Spinal cord (tissue), 10 donors: ENCODE data around the gene CLK2. TPM values are rescaled to one million over a fixed set of nuclear protein-coding genes. Genes with fewer than 3 reads are reported as not detected.
"Not testable (repeated sequence)": the region's sequence is repeated elsewhere in the genome, so short reads cannot be mapped to it uniquely, and the experiment has no call there.

Experiments used
- DNase-seq, 6 donors: peaks; one replicate each; pipeline versions ENCODE4 v3.0.0 to v3.0.0-alpha.2; 2013 to 2015; ENCODE audit warnings: low spot score in 6 of 6, low read depth in 4 of 6
- H3K27ac ChIP-seq: one replicate; pipeline ENCODE4 v1.5.1; 2013; ENCODE audit warnings: low read depth, low read length, control low read depth
- H3K27me3 ChIP-seq: one replicate; pipeline ENCODE4 v1.6.1; 2013; ENCODE audit warnings: low read length; ENCODE audit not compliant: control insufficient read depth, insufficient read depth
- H3K36me3 ChIP-seq: one replicate; pipeline ENCODE4 v1.6.1; 2013; ENCODE audit warnings: low read length; ENCODE audit not compliant: control insufficient read depth, insufficient read depth
- H3K4me1 ChIP-seq: one replicate; pipeline ENCODE4 v1.6.1; 2013; ENCODE audit warnings: low read length; ENCODE audit not compliant: control insufficient read depth, insufficient read depth
- H3K4me3 ChIP-seq: one replicate; pipeline ENCODE4 v1.5.1; 2013; ENCODE audit warnings: low read depth, low read length, control low read depth
- H3K9me3 ChIP-seq: one replicate; pipeline ENCODE4 v1.6.1; 2013; ENCODE audit warnings: low read length; ENCODE audit not compliant: control insufficient read depth, insufficient read depth
- WGBS: methylation state at CpG from one replicate; pipeline ENCODE4 v1.1.5; 2013; ENCODE audit warnings: missing lambda C conversion rate; ENCODE audit not compliant: insufficient coverage; 5-methylcytosine and 5-hydroxymethylcytosine counted together
- polyA plus RNA-seq, 2 donors: library from polyadenylated mRNA; unstranded; fragments of 120-200 nt; gene quantifications; one replicate each; pipeline ENCODE4 v1.2.1, GENCODE V29; 2013; ENCODE audit not compliant: insufficient read length in 2 of 2
- total RNA-seq, 2 donors: library from RNA; depleted of rRNA in 1 of 2; stranded (reverse); fragments of 120-200 nt in 1 of 2; fragments of >200 nt in 1 of 2; gene quantifications; one replicate each; pipeline versions ENCODE4 v1.2.3 to v1.2.4, GENCODE V29; 2013 to 2014
- donor health status: healthy.

CLK2 gene
- total and polyA plus RNA-seq, 4 donors, result 25.2 to 61.1 (median 45.9) TPM

DNA sequence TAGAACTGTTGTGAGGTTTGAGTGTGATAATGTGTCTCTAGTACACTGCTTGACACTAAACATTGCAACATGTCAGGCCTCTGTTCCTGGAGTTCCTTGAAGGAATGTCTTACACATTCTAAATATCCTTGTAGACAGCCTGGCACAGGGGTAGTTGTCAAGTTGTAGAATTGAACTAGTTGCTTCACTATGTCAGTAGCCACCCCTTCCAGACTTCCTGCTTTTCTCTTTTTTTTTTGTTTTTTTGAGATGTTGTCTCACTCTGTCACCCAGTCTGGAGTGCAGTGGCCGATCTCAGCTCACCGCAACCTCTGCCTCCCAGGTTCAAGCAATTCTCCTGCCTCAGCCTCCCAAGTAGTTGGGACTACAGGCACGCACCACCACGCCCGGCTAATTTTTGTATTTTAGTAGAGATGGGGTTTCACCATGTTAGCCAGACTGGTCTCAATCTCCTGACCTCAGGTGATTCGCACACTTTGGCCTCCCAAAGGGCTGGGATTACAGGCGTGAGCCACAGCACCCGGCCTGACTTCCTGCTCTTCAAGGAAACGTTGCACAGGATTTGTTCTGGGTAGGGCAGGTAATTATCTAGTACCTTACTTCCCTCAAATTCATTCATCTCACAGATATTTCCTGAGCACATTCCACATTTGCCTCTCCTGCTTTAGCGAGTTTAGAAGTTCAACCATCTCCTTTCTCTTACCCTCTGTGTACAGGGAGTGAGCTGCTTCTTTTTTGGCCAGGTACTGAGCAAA lies 52.9 kb downstream of the CLK2 start:
- H3K27ac ChIP-seq, DNase-seq, H3K27me3 ChIP-seq, H3K4me3 ChIP-seq, H3K9me3 ChIP-seq: not testable (repeated sequence)
- Histone ChIP-seq H3K4me1 (peaks cover 11% of the 10 kb centered on the region), H3K36me3 (peaks cover 15% of the 10 kb centered on the region)
- WGBS, result 100% methylated on average over 3 of the region's 10 CpGs

DNA sequence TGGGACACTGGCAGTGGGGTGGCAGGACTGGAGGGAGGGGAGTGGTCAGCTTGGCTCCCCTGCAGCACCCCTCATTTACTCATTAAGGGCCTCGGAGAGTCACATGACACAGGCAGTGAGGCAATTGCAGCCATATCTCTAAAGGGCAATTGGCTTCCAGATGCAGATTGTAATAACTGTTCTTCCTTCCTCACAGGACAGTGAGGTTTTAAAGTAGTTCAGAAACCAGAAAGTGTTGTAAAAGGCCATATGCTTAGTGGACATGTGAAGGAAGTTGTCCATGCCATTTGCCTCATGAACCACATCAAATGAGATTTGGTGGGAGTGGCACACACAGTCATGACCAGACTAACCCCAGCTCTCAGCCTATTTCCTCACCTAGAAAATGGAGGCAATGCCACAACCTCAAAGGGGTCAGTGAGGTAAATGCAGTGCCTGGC lies 53.7 kb downstream of the CLK2 start:
- Histone ChIP-seq H3K27me3 (no peaks in the 10 kb centered on the region), H3K27ac (peak overlapping the region; percentile 36)
- WGBS, result 20% methylated on average over 1 of the region's 1 CpG

GRCh38 chr1:155218854-155219591 lies 54.3 kb downstream of the CLK2 start:
- DNase-seq, result peak in 3 of 6 donors; percentile 80 to 97 (median 94)
- Histone ChIP-seq H3K4me1 (peaks cover 8% of the 10 kb centered on the region), H3K27ac (peak overlapping the region; percentile 36), H3K4me3 (peak overlapping the region; percentile 11), H3K27me3 (no peaks in the 10 kb centered on the region), H3K36me3 (peaks cover 14% of the 10 kb centered on the region), H3K9me3 (no peaks in the 10 kb centered on the region)
- 22% methylated on average over 1 of the region's 7 CpGs for WGBS

More for the DNA sequence above, 53.7 kb downstream of the CLK2 start:
- Histone ChIP-seq H3K36me3 (peaks cover 17% of the 10 kb centered on the region), H3K4me1 (peaks cover 8% of the 10 kb centered on the region), H3K9me3 (no peaks in the 10 kb centered on the region), H3K4me3 (no peak overlapping the region)
- peak in 2 of 6 donors; percentile 61 to 90 for DNase-seq

DNA sequence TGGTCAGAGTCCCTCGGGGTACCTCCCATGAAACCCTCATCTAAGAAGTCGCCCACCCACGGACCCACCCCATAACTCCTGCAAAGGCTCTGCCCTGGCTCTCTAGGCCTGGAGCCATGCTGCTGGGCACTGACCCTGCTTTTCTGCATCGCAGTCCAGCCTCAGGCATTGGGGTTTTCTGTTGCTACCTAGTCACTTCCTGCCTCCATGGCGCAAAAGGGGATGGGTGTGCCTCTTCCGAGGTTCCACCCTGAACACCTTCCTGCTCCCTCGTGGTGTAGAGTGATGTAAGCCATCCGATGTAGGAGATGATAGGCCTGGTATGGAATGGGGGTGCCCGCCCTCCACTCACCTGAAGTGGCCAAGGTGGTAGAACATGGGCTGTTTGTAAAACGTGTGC lies 58.6 kb downstream of the CLK2 start:
- H3K27ac ChIP-seq, H3K4me1 ChIP-seq, H3K27me3 ChIP-seq, DNase-seq, H3K4me3 ChIP-seq, H3K9me3 ChIP-seq: not testable (repeated sequence)
- WGBS, result no CpG with 5 or more reads among the region's 10 CpGs
- H3K36me3 ChIP-seq, result peaks cover 22% of the 10 kb centered on the region

Other genes starting within 250 kb of the CLK2 start
- gene DCST2, start 239.7 kb downstream of the CLK2 start, total RNA-seq, result 1 to 10 TPM in 1 of 2 donors, under 1 TPM in 1; 0.10 to 1.0 TPM
- gene DCST2, start 239.7 kb downstream of the CLK2 start, polyA plus RNA-seq, result 1 to 10 TPM; 1.1 to 1.2 TPM
- gene DCST1, start 239.7 kb downstream of the CLK2 start, total RNA-seq, result not detected
- under 1 TPM; 0.11 to 0.33 TPM for gene DCST1, start 239.7 kb downstream of the CLK2 start, polyA plus RNA-seq
- 10 to 100 TPM; 29.9 to 58.5 TPM for gene ADAM15, start 222.2 kb downstream of the CLK2 start, total RNA-seq
- 100 to 1,000 TPM in 1 of 2 donors, 10 to 100 TPM in 1; 73.1 to 100 TPM for gene ADAM15, start 222.2 kb downstream of the CLK2 start, polyA plus RNA-seq
- gene EFNA4, start 209.8 kb downstream of the CLK2 start, total RNA-seq, result 10 to 100 TPM in 1 of 2 donors, 1 to 10 TPM in 1; 3.5 to 13.9 TPM
- gene EFNA4, start 209.8 kb downstream of the CLK2 start, polyA plus RNA-seq, result 1 to 10 TPM; 5.1 to 6.8 TPM
- gene EFNA3, start 194.7 kb downstream of the CLK2 start, total RNA-seq, result 10 to 100 TPM; 12.3 to 13.6 TPM
- 10 to 100 TPM; 46.6 to 50.6 TPM for gene EFNA3, start 194.7 kb downstream of the CLK2 start, polyA plus RNA-seq
- 10 to 100 TPM; 14.8 to 27.8 TPM for gene EFNA1, start 145.6 kb downstream of the CLK2 start, total RNA-seq
- 10 to 100 TPM; 17.9 to 23.3 TPM for gene EFNA1, start 145.6 kb downstream of the CLK2 start, polyA plus RNA-seq
- gene SLC50A1, start 137.7 kb downstream of the CLK2 start, total RNA-seq, result 10 to 100 TPM; 12.1 to 35.8 TPM
- 10 to 100 TPM; 18.2 to 26.9 TPM for gene SLC50A1, start 137.7 kb downstream of the CLK2 start, polyA plus RNA-seq
- gene DPM3, start 133.0 kb downstream of the CLK2 start, total RNA-seq, result 10 to 100 TPM; 16.2 to 46.6 TPM
- gene DPM3, start 133.0 kb downstream of the CLK2 start, polyA plus RNA-seq, result 10 to 100 TPM; 41.7 to 47.2 TPM
- gene KRTCAP2, start 100.2 kb downstream of the CLK2 start, total RNA-seq, result 100 to 1,000 TPM in 1 of 2 donors, 10 to 100 TPM in 1; 81.9 to 140 TPM
- 100 to 1,000 TPM; 130 to 132 TPM for gene KRTCAP2, start 100.2 kb downstream of the CLK2 start, polyA plus RNA-seq
- 1 to 10 TPM; 6.7 to 6.8 TPM for gene TRIM46, start 99.7 kb downstream of the CLK2 start, total RNA-seq
- gene TRIM46, start 99.7 kb downstream of the CLK2 start, polyA plus RNA-seq, result 10 to 100 TPM; 29.5 to 37.6 TPM
- 10 to 100 TPM; 18.2 to 39.1 TPM for gene THBS3, start 65.6 kb downstream of the CLK2 start, total RNA-seq
- gene THBS3, start 65.6 kb downstream of the CLK2 start, polyA plus RNA-seq, result 10 to 100 TPM; 34.4 to 57.6 TPM
- 10 to 100 TPM; 15.8 to 43.1 TPM for gene MTX1, start 64.8 kb downstream of the CLK2 start, total RNA-seq
- gene MTX1, start 64.8 kb downstream of the CLK2 start, polyA plus RNA-seq, result 10 to 100 TPM; 35.8 to 40.2 TPM
- gene ENTREP3, start 18.0 kb downstream of the CLK2 start, total RNA-seq, result 1 to 10 TPM; 8.5 to 9.8 TPM
- 10 to 100 TPM; 30.6 to 42.5 TPM for gene ENTREP3, start 18.0 kb downstream of the CLK2 start, polyA plus RNA-seq
- 10 to 100 TPM; 26.3 to 51.2 TPM for gene SCAMP3, start 11.1 kb downstream of the CLK2 start, total RNA-seq
- gene SCAMP3, start 11.1 kb downstream of the CLK2 start, polyA plus RNA-seq, result 100 to 1,000 TPM in 1 of 2 donors, 10 to 100 TPM in 1; 89.1 to 103 TPM
- gene HCN3, start 4.0 kb upstream of the CLK2 start, total RNA-seq, result 1 to 10 TPM; 6.1 to 9.0 TPM
- gene HCN3, start 4.0 kb upstream of the CLK2 start, polyA plus RNA-seq, result 10 to 100 TPM; 28.6 to 36.0 TPM
- under 1 TPM; 0.11 to 0.20 TPM for gene PKLR, start 27.9 kb upstream of the CLK2 start, total RNA-seq
- under 1 TPM; 0.14 to 0.15 TPM for gene PKLR, start 27.9 kb upstream of the CLK2 start, polyA plus RNA-seq
- 100 to 1,000 TPM; 144 to 249 TPM for gene FDPS, start 35.4 kb upstream of the CLK2 start, total RNA-seq
- gene FDPS, start 35.4 kb upstream of the CLK2 start, polyA plus RNA-seq, result 100 to 1,000 TPM; 202 to 239 TPM
- gene RUSC1, start 47.4 kb upstream of the CLK2 start, total RNA-seq, result 10 to 100 TPM; 28.4 to 35.1 TPM
- gene RUSC1, start 47.4 kb upstream of the CLK2 start, polyA plus RNA-seq, result 100 to 1,000 TPM; 121 to 129 TPM